Mucosa of rectum (tissue), 2 donors: ENCODE results near the gene DHTKD1.
"Not testable (repeated sequence)": the region's sequence is repeated elsewhere in the genome, so short reads cannot be mapped to it uniquely, and the experiment has no call there.

ENCODE experiments used
- H3K27ac ChIP-seq, 2 donors: one replicate each; pipeline ENCODE4 v1.7.0; 2013; ENCODE audit warnings: inconsistent platforms in 2 of 2, low read depth in 2 of 2, low read length in 2 of 2
- H3K27me3 ChIP-seq, 2 donors: one replicate each; pipeline ENCODE4 v1.7.0; 2013; ENCODE audit warnings: low read length in 2 of 2; ENCODE audit not compliant: control insufficient read depth in 2 of 2, insufficient read depth in 2 of 2
- H3K36me3 ChIP-seq, 2 donors: one replicate each; pipeline ENCODE4 v1.7.0; 2013; ENCODE audit warnings: low read length in 2 of 2; ENCODE audit not compliant: control insufficient read depth in 2 of 2, insufficient read depth in 2 of 2
- H3K4me1 ChIP-seq, 2 donors: one replicate each; pipeline ENCODE4 v1.7.0; 2013; ENCODE audit warnings: low read length in 2 of 2, mild to moderate bottlenecking in 1 of 2; ENCODE audit not compliant: control insufficient read depth in 2 of 2, insufficient read depth in 2 of 2
- H3K4me3 ChIP-seq, 2 donors: one replicate each; pipeline ENCODE4 v1.7.0; 2013; ENCODE audit warnings: low read length in 2 of 2
- H3K9ac ChIP-seq, 2 donors: one replicate each; pipeline ENCODE4 v1.7.0; 2013; ENCODE audit warnings: low read length in 2 of 2, low read depth in 1 of 2, mild to moderate bottlenecking in 1 of 2
- H3K9me3 ChIP-seq, 2 donors: one replicate each; pipeline ENCODE4 v1.7.0; 2013; ENCODE audit warnings: low read length in 2 of 2; ENCODE audit not compliant: control insufficient read depth in 2 of 2
- donor health status: healthy.
- donor health status: Normal muscosa, but diverticular disease.

DHTKD1 gene

GRCh38 chr10:12164085-12164484 lies 95.3 kb downstream of the DHTKD1 start:
- no peaks in the 10 kb centered on the region for H3K9me3 ChIP-seq
- H3K36me3 ChIP-seq: peaks cover 32 to 40% of the 10 kb centered on the region in 2 donors
- no peaks in the 10 kb centered on the region for H3K4me1 ChIP-seq
- H3K27ac ChIP-seq: no peak overlapping the region
- H3K9ac ChIP-seq: no peak overlapping the region
- no peak overlapping the region for H3K4me3 ChIP-seq
- no peaks in the 10 kb centered on the region for H3K27me3 ChIP-seq

DNA sequence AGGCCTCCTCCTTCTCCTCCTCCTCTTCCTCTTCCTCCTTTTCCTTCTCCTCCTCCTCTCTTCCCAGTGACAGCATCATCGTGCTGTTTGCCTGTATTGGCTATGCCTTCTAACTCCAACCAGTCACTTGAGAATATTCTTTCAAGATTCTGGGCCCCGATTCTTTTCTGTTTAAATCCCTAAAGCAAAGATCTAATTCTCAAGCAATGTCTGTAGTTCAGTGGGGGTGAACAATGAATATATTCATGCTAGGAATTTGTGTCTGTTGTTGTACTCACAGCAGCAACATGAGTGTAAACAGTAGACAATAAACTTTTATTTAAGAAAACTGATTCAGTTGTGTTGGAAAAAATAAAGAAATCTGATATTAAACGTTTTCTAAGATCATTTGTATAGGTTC lies 96.3 kb downstream of the DHTKD1 start:
- Histone ChIP-seq H3K27me3 (no peaks in the 10 kb centered on the region), H3K4me1 (no peaks in the 10 kb centered on the region), H3K4me3 (no peak overlapping the region), H3K36me3 (peaks cover 42 to 46% of the 10 kb centered on the region in 2 donors), H3K9me3 (no peaks in the 10 kb centered on the region), H3K9ac (no peak overlapping the region), H3K27ac (no peak overlapping the region)

- no peaks in the 10 kb centered on the region for H3K9me3 ChIP-seq
- no peak overlapping the region for H3K27ac ChIP-seq
- H3K4me3 ChIP-seq: no peak overlapping the region
- peaks cover 44 to 49% of the 10 kb centered on the region in 2 donors for H3K36me3 ChIP-seq
- H3K27me3 ChIP-seq: no peaks in the 10 kb centered on the region
- no peak overlapping the region for H3K9ac ChIP-seq
- no peaks in the 10 kb centered on the region for H3K4me1 ChIP-seq
Measured at GRCh38 chr10:12165999-12166775, 97.4 kb downstream of the DHTKD1 start.

- not testable (repeated sequence) for H3K4me3 ChIP-seq, H3K9ac ChIP-seq, H3K27me3 ChIP-seq, H3K4me1 ChIP-seq, H3K27ac ChIP-seq, H3K9me3 ChIP-seq
- peaks cover 50 to 55% of the 10 kb centered on the region in 2 donors for H3K36me3 ChIP-seq
Measured at GRCh38 chr10:12171512-12171911, 102.8 kb downstream of the DHTKD1 start.
